OCI-LY3 (cell line): Measurements from ENCODE around the gene COL4A6.

ENCODE experiments used
- EZH2phosphoT487 ChIP-seq: fragments of 200-600 bp; shearing (Covaris generic); IDR thresholded peaks from 2 replicates; pipeline ENCODE4 v1.6.1; 2018; ENCODE audit warnings: antibody characterized with exemption, mixed run types, low read depth
- TF ChIP-seq, protein P1 (sequence below): fragments of 200-600, 300-600 bp; sonication (generic); IDR thresholded peaks from 2 replicates; pipeline ENCODE4 v1.5.1; 2014; ENCODE audit warnings: antibody characterized with exemption, low read length, low read depth

DNA sequence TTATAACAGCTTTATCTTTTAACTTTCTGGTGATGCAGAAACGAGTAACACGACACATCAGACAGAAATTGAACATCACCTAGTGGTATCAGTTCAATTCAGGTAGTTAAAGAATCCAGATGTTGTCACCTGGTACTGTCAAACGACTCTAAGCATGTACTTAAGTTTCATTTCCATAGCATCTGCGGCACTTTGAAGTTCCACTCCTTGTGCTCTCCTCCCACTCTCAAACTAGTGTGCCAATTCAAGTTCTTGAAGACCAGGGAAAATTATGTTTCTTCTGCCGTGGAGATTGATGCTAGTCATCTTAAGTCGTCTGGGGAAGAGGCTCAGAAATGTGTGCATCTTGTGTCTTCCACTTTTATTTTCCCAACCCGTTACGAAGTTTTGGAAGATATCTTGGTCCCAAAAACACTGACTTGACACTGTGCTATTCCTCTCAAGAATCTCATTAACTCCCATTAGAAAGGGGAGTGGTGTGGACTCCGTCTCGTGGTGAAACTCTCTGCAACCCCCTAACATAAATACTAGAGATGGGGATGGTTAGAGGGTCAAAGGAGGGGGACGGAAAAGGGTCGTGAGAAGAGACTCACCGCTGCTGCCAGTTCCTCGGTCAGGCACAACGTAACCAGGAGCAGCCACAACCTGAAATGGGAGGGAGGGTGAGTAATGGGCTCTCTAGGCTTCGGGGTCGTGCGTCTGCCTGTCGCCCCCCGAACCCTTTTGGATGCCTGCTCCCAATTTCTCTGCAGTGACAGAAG lies 693 bp downstream of the COL4A6 start:
- TF ChIP-seq, protein P1, sequence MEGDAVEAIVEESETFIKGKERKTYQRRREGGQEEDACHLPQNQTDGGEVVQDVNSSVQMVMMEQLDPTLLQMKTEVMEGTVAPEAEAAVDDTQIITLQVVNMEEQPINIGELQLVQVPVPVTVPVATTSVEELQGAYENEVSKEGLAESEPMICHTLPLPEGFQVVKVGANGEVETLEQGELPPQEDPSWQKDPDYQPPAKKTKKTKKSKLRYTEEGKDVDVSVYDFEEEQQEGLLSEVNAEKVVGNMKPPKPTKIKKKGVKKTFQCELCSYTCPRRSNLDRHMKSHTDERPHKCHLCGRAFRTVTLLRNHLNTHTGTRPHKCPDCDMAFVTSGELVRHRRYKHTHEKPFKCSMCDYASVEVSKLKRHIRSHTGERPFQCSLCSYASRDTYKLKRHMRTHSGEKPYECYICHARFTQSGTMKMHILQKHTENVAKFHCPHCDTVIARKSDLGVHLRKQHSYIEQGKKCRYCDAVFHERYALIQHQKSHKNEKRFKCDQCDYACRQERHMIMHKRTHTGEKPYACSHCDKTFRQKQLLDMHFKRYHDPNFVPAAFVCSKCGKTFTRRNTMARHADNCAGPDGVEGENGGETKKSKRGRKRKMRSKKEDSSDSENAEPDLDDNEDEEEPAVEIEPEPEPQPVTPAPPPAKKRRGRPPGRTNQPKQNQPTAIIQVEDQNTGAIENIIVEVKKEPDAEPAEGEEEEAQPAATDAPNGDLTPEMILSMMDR, result no peak
- no peak for TF ChIP-seq EZH2phosphoT487
